GM12865 (cell line): ENCODE measurements around the gene GATA5.

Experiments
- DNase-seq: peaks from one replicate; pipeline ENCODE4 v3.0.0; 2010; ENCODE audit warnings: low read depth
- H3K4me3 ChIP-seq: 2 replicates; pipeline ENCODE4 v1.5.1; 2011; ENCODE audit warnings: mild to moderate bottlenecking, low read depth, low read length, control low read depth
- TF ChIP-seq, protein P1 (sequence below): IDR thresholded peaks from 2 replicates; pipeline ENCODE4 v1.5.1; 2011; ENCODE audit warnings: low read length, control low read depth, low read depth, inconsistent platforms; ENCODE audit not compliant: insufficient read depth; ENCODE audit errors: missing control alignments

GATA5 gene

DNA sequence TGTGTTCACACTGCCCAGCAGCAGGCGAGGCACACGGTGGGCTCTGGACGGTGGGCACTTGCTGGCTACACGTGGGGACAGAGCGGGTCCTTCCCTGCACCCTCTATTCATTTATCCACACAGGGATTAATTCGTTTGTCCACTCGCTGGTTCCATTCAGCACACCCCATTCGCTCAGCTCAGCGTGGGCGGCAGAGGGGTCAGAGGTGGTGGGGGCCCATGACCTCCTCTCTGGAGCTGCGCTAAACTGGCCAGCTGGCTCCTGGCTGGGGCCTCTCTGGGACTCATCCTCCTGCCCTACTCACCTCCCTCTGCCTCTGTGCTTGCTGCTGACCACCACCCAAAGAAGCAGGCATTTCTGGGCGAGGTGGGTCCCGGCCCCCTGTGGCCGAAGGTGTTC is 27.0 kb downstream of the GATA5 start:
- DNase-seq: no peak
- H3K4me3 ChIP-seq: no peak overlapping the region
- TF ChIP-seq, protein P1, sequence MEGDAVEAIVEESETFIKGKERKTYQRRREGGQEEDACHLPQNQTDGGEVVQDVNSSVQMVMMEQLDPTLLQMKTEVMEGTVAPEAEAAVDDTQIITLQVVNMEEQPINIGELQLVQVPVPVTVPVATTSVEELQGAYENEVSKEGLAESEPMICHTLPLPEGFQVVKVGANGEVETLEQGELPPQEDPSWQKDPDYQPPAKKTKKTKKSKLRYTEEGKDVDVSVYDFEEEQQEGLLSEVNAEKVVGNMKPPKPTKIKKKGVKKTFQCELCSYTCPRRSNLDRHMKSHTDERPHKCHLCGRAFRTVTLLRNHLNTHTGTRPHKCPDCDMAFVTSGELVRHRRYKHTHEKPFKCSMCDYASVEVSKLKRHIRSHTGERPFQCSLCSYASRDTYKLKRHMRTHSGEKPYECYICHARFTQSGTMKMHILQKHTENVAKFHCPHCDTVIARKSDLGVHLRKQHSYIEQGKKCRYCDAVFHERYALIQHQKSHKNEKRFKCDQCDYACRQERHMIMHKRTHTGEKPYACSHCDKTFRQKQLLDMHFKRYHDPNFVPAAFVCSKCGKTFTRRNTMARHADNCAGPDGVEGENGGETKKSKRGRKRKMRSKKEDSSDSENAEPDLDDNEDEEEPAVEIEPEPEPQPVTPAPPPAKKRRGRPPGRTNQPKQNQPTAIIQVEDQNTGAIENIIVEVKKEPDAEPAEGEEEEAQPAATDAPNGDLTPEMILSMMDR: no peak

DNA sequence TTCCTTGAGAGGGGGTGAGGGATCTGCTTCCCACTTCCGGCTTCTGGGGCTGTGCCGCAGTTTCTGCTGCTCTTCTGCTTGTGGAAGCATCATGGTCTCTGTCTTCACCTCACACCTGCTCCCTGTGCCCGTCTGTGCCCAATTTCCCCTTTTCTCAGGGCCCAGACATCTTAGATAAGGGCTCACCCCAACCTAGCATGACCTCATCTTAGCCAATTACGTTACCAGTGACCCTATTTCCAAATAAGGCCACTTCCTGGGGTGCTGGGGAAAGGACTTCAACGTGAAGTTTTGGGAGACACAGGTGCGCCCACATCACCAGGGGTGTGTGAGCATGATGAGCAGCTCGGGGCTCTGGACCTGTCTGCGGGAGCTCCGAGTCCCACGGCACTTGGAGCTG is 27.8 kb downstream of the GATA5 start:
- TF ChIP-seq, protein P1: no peak

DNA sequence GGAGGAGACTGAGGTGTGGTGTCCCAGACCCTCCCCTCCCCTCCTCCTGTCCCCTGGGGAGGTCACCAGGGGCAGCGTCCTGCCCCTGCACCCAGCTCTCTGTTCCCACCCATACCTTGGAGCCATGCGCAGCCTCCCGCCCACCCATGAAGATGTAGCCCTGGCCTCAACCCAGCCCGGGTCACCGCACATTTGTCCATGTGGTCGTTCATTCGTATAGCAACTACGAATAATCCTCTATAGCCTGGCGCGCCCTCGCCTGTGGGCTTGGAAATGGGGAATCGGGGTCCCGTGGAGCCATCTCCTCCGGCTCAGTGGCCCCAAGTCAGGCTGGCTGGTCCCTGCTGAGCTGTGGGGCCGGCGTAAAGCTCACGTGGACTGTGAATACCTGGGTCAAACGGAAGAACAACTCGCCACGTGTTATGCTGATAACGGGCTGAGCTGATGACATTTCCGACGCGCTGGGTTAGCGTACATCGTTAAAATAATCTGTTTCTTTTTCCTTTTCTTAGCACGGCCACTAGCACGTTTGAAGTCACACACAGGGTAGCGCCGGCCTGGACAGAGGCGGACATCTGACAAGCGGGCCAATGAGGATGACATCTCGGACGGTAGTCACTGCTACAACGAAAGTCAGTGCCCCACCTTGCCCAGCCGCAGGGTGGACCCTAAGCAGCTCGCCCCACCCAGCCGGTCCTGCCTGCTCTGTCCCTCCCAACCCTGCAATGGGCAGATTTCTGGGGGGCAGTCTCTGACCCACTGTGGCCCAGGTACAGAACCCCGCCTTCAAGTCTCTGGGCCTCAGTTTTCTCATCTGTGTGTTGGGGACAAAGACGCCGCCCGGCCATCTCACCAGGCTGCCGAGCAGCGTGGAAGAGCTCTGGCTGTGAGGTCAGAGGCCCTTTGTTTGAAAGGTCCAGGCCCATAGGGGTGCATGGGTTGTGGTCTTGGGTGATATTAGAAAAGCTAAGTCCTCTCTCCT is 28.6 kb downstream of the GATA5 start:
- no peak for DNase-seq
- TF ChIP-seq, protein P1: no peak
- no peak overlapping the region for H3K4me3 ChIP-seq

More for the DNA sequence above, 27.8 kb downstream of the GATA5 start:
- DNase-seq: no peak
- no peak overlapping the region for H3K4me3 ChIP-seq

DNA sequence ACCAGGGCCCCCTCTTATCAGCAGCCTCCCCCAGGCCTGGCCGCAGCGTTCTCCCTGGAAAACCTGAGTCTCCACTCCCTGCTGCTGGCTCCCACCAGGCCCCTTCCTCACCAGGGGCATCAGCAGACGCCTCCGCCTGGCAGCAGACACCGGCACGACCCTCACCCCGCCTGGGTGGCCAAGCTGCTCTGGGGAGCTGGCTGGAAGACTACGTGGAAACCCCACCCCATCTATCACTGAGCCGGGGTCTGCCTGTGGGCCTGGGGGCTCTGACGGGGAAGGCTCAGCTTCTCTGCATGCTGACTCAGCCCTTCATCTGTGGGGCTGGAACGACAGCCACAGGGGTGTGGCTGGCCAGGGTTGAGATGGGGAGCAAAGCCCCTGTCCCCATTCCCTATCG is 29.3 kb downstream of the GATA5 start:
- DNase-seq: no peak
- no peak overlapping the region for H3K4me3 ChIP-seq
- TF ChIP-seq, protein P1: no peak

DNA sequence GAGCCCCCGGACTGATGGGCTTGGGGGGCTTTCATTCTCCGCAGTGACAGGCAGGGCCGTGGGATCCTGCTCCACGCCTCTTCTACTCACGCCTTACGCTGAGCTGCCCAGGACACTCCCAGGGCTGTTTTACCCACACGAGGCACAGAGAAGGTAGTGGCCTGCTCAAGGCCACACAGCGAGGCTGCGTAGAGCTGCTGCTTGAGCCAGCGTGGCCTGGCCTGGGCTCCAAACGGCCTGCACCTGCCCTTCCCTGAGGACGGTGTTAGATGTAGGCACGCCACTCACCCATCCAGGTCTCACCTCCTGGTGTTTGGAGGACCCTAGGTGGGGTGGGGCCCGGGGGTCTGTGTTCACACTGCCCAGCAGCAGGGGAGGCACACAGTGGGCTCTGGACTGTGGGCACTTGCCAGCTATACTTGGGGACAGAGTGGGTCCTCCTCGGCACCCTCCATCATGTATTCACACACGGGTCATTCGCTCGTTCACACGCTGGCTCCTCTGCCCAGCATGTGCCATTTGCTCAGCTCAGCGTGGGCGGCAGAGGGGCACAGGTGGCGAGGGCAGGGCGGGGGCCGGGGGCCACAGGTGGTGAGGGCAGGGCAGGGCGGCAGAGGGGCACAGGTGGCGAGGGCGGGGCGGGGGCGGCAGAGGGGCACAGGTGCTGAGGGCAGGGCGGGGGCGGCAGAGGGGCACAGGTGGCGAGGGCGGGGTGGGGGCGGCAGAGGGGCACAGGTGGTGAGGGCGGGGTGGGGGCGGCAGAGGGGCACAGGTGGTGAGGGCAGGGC is 30.0 kb downstream of the GATA5 start:
- TF ChIP-seq, protein P1: no peak
- no peak for DNase-seq
- no peak overlapping the region for H3K4me3 ChIP-seq

DNA sequence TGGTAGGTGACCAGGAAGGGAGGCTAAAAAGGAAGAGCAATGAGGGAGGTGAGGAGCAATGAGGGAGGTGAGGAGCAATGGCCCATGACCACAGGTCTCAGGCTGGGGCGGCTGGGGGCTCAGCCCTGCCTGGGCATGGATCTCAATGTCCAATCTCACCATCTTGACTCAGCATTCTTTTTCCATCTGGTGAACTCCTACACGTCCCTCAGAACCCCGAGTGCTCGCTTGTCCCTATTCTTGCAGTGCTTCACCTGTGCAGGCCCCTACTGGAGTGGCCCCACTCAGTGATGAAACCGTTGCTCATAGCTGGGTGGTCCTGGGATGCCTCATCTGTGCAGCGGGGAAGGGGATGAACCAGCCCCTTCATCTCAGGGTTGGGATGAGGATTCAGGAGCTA is 31.5 kb downstream of the GATA5 start:
- no peak overlapping the region for H3K4me3 ChIP-seq
- TF ChIP-seq, protein P1: no peak

More for the DNA sequence above, 31.5 kb downstream of the GATA5 start:
- no peak for DNase-seq
